Neuron (in vitro differentiated cells): ENCODE measurements around the gene DPF1.

Experiments
- H2AFZ ChIP-seq: one replicate; pipeline ENCODE4 v1.6.1; 2013; ENCODE audit warnings: low read depth, mild to moderate bottlenecking, inconsistent platforms, low read length, moderate library complexity
- H3K27me3 ChIP-seq: one replicate; pipeline ENCODE4 v1.6.1; 2013; ENCODE audit warnings: low read length; ENCODE audit not compliant: insufficient read depth
- H3K36me3 ChIP-seq: one replicate; pipeline ENCODE4 v1.6.1; 2013; ENCODE audit warnings: low read length; ENCODE audit not compliant: insufficient read depth
- H3K4me1 ChIP-seq: one replicate; pipeline ENCODE4 v1.6.1; 2013; ENCODE audit warnings: low read length; ENCODE audit not compliant: insufficient read depth
- H3K4me3 ChIP-seq: 2 replicates; pipeline ENCODE4 v1.5.1; 2013; ENCODE audit warnings: mild to moderate bottlenecking, low read length, moderate library complexity
- H3K9me3 ChIP-seq: one replicate; pipeline ENCODE4 v1.6.1; 2013; ENCODE audit warnings: low read length

The DPF1 gene

DNA sequence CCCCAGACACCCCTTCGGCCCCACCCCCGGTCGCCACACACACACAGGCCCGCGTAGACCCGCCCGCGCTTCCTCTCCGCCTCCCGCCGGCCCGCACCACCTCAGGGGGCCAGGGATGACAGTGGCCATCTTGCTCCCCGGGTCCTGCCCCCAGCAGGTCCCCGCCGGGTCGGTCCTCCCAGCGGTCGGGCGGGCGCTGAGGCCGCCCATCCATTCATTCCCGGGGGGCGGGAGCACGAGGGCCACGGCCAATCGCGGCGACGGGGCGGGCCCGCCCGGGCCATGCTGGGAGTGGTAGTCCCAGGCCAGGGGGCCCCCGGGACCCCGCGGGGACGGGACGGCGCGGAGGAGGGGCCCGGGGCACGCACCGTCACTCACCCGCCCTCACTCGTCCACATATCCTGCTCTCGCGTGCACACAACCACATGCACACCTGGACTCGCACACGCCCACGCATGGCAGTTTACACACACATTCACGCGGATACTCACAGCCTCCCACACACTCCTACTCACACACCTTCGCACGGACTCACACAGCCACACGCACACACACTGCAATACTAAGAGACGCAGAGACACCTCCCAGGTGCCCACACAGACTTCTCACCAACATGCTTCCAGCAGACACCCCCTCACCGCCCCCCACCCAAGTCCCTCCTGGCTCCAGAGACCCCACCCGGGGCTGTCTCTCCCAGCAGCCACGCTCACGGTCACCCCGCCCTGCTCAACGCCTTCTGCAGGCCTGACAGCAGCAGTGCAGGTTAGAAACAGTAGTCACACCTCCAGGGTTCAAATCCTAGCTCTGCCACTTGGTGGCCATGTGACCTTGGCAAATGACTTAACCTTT lies at the start of gene DPF1:
Gene DPF1 (minus strand): TSS at position 209 of the 849 bp plus-strand sequence. CDS start 80 bp downstream, at position 129.
- peaks cover 23% of the 10 kb centered on the region for H3K36me3 ChIP-seq
- H3K27me3 ChIP-seq, result no peaks in the 10 kb centered on the region
- no peak within 1 kb of the TSS for H2AFZ ChIP-seq
- no peaks in the 10 kb centered on the region for H3K9me3 ChIP-seq
- H3K4me1 ChIP-seq, result peaks cover 27% of the 10 kb centered on the region
- H3K4me3 ChIP-seq, result peak within 1 kb of the TSS; percentile 46

DNA sequence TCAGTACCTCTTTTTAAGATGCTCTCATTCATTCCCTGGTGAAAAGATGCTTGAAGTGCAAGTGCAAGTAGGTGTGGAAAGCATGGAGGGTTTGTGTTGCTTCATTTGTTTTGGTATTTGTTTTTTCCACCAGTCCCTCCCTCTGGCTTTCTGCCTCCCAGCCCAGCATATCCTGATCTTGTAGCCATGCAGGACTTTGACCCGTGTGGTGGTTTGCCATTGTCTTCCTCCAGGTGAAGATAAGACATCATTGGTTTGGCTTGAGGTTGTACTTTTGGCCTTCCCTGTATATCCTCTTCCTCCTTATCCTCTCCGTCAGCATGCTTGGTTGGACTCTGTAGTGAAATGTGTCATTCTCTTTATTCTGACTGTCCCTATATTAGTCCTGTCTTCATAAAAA lies 49.5 kb upstream of the DPF1 start:
- Histone ChIP-seq H3K4me1 (peaks cover 14% of the 10 kb centered on the region), H3K27me3 (no peaks in the 10 kb centered on the region), H3K9me3 (no peaks in the 10 kb centered on the region), H2AFZ (no peak overlapping the region), H3K4me3 (no peak overlapping the region), H3K36me3 (no peaks in the 10 kb centered on the region)

DNA sequence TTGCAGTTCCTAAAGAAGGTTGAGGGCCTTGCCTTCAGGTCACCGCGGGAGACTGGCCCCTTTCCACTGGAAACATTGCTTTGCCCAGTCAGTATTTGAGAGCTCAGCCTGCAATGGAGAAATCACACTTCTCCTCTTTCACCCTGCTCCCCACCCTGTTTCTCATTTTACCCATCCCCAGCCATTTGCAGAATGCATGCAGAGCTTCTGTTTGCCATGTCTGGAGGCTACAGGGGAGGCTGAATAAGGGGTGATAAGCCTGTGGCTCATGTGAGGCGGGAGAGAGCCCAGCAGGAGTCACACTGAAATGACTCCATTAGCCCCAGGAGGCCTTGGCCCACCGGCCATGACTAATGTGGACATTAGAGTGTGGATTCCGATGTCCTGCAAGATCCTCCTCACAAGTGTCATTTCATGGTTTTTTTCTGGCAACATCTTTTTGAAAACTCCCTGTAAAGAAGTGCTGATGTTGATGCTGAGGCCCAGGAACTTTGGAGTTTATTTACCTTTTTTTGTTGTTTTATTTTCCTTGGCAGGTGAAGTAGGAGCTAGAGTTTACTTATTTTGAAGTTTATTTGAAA lies 46.7 kb upstream of the DPF1 start:
- Histone ChIP-seq H3K9me3 (no peaks in the 10 kb centered on the region), H3K36me3 (no peaks in the 10 kb centered on the region), H3K4me1 (peaks cover 18% of the 10 kb centered on the region), H3K4me3 (no peak overlapping the region), H2AFZ (peak overlapping the region; percentile 26), H3K27me3 (peaks cover 12% of the 10 kb centered on the region)

DNA sequence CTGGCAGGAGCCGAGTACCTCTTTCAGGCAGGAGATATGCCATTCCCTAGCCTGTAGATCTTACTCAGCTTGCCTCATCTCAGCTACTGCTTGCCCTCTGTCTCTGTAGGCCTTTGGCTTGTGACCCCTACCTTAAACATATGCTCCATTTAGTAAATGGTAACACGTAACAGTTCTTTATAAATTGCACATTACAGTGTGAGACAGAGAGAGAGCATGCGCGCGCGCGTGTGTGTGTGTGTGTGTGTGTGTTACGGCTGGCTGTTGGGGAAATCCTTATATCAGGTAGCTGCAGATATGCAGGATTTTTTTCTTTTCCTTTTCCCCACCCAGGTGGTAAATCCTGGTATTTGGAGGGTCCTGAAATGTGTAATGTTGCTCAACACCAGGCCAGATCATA lies 44.5 kb upstream of the DPF1 start:
- H3K4me3 ChIP-seq, result no peak overlapping the region
- no peaks in the 10 kb centered on the region for H3K9me3 ChIP-seq
- no peaks in the 10 kb centered on the region for H3K36me3 ChIP-seq
- no peak overlapping the region for H2AFZ ChIP-seq
- H3K4me1 ChIP-seq, result peaks cover 27% of the 10 kb centered on the region
- peaks cover 31% of the 10 kb centered on the region for H3K27me3 ChIP-seq

DNA sequence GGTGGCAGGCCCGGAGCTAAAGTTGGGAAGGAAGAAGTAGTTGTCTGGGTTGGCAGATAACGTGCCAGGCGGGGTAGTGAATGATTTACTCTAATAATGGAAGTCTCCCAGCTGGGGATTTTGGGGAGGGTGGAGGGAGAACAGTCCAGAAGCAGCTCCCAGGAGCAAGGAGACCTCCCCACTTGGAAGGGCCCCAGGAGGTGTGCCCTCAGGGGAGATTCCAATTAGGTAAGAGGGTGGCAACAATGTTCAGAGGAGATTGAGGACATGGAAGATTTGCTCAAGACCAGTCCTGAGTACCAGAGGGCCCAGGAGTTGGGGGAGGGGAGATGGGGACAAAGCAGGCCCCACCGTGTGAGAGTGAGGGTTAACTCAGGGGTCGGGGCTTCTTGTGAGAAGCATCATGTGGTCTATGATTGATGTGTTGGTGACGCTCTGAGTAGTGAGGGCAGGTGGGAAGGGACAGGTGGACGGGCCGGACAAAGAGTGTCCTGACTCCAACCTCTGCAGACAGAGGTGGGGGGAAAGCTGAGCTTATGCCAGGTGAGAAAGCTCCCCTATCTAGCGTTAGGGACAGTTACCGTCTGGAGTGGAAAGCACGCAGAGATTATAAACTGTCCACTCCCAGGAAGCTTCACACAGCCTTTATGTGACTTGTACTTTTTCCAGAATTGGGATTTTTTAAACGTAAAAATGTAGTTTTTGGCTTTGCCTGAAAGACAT lies 43.9 kb upstream of the DPF1 start:
- Histone ChIP-seq H3K27me3 (peaks cover 32% of the 10 kb centered on the region), H3K4me1 (peaks cover 27% of the 10 kb centered on the region), H3K36me3 (no peaks in the 10 kb centered on the region), H2AFZ (no peak overlapping the region), H3K4me3 (no peak overlapping the region), H3K9me3 (no peaks in the 10 kb centered on the region)

DNA sequence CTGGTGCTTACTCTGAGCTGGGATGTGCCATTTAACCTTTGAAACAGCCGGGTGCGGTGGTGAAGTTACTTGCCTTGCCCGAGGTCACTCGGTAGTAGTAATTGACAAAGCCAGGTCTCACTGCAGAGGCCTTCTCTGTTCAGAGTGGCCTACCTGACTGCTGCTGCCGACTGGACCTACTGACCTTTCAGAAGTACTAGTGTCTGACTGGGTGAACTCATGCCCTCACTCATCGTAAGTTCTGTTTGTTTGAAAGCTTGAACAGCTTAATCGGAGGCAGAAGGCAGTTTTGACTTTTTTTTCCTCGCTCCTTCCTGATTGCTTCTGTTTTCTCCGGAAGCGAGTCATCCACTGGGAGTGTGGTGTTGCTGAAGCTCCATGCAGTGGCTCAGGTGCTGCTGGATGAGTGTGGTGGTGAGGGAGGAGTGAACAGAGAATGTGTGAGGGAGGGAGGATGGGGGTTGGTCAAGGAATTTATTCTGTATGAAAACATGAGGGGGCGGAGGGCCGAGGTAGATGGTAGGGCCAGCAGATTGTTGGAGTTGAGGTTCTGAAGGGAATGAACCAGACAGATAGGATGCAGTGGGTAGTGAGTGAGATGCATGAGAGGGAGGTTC lies 43.1 kb upstream of the DPF1 start:
- Histone ChIP-seq H3K4me3 (no peak overlapping the region), H3K36me3 (no peaks in the 10 kb centered on the region), H3K27me3 (peaks cover 35% of the 10 kb centered on the region), H2AFZ (no peak overlapping the region), H3K4me1 (peaks cover 30% of the 10 kb centered on the region), H3K9me3 (no peaks in the 10 kb centered on the region)

DNA sequence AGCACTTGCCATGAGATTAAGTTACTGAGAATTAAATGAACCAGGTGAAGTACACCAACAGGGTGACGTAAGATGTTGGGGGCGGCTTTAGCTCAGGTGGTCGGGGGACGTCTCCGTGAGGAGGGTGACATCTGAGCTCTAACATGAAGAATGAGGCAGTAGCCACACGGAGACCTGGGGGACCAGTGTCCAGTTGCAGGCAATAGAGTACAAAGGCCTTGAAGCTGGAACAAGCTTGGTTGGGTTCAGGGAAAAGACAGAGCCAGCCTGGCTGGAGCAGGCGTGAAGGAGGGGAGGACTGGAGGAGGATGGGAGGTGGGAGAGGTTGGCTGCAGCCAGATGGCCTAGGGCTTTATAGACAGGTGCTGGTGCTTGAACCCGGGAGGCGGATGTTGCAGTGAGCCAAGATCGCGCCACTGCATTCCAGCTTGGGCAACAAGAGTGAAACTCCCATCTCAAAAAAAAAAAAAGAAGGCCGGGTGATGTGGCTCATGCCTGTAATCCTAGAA lies 42.0 kb upstream of the DPF1 start:
- Histone ChIP-seq H3K9me3 (no peaks in the 10 kb centered on the region), H3K36me3 (no peaks in the 10 kb centered on the region), H2AFZ (no peak overlapping the region), H3K4me3 (no peak overlapping the region), H3K27me3 (peaks cover 35% of the 10 kb centered on the region), H3K4me1 (peaks cover 30% of the 10 kb centered on the region)

DNA sequence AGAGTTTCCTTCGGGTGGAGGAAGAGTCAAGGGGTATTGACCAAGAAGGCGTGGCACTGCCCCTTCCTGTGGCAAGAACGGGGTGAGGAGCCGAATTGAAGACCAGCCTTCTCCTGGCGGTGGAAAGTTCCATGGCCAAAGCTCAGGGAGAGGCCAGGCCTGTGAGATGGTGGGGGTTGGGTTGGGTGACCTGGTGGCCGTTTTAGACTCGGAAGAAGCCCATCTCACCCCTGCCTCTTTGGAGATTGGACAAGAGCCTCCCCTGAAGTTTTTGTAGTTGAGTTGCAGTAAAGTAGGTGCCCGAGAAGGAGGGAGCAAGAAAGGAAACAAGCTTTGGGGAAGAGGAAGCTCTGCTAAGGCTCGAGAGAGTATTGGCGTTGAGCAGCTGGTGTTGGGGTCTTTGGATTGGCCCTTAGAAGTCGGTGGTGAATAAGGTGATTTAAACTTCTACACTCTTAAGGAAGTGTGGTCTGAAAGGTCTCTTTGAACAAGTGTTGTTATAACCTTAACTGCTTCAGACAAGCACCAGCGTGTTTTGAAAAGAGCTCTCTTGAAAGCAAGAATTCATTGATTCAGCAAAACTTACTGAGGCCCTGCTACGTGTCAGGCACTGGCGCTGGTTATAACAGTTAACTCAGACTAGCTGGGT lies 41.3 kb upstream of the DPF1 start:
- H3K4me3 ChIP-seq, result no peak overlapping the region
- H3K27me3 ChIP-seq, result peaks cover 35% of the 10 kb centered on the region
- no peaks in the 10 kb centered on the region for H3K9me3 ChIP-seq

DNA sequence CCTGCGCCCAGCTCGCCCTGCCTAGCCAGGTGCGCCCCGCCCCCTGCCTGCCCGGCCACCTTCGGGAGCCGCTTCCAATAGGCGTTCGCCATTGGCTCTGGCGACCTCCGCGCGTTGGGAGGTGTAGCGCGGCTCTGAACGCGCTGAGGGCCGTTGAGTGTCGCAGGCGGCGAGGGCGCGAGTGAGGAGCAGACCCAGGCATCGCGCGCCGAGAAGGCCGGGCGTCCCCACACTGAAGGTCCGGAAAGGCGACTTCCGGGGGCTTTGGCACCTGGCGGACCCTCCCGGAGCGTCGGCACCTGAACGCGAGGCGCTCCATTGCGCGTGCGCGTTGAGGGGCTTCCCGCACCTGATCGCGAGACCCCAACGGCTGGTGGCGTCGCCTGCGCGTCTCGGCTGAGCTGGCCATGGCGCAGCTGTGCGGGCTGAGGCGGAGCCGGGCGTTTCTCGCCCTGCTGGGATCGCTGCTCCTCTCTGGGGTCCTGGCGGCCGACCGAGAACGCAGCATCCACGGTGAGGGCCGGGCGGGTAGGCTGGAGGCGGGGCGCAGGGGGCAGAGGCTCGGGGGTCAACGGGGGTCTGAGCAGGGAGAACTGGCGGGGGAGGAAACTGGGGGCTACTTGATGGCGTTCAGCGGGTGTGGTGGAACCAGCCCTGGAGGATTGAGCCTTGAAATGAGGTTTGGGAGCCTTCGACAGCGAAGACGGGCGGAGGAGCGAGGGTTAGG lies 40.6 kb upstream of the DPF1 start, which contains the start of gene SPINT2:
Gene SPINT2 (plus strand): TSS at position 88 of the 727 bp plus-strand sequence. CDS start 320 bp downstream, at position 408.
- peaks cover 27% of the 10 kb centered on the region for H3K4me1 ChIP-seq
- H3K9me3 ChIP-seq, result no peaks in the 10 kb centered on the region
- peak within 1 kb of the TSS; percentile 27 for H3K4me3 ChIP-seq
- H2AFZ ChIP-seq, result peak within 1 kb of the TSS; percentile 8
- H3K27me3 ChIP-seq, result peaks cover 35% of the 10 kb centered on the region
- no peaks in the 10 kb centered on the region for H3K36me3 ChIP-seq

More for the DNA sequence above, 41.3 kb upstream of the DPF1 start:
- H3K4me1 ChIP-seq, result peaks cover 27% of the 10 kb centered on the region
- no peaks in the 10 kb centered on the region for H3K36me3 ChIP-seq
- H2AFZ ChIP-seq, result no peak overlapping the region

DNA sequence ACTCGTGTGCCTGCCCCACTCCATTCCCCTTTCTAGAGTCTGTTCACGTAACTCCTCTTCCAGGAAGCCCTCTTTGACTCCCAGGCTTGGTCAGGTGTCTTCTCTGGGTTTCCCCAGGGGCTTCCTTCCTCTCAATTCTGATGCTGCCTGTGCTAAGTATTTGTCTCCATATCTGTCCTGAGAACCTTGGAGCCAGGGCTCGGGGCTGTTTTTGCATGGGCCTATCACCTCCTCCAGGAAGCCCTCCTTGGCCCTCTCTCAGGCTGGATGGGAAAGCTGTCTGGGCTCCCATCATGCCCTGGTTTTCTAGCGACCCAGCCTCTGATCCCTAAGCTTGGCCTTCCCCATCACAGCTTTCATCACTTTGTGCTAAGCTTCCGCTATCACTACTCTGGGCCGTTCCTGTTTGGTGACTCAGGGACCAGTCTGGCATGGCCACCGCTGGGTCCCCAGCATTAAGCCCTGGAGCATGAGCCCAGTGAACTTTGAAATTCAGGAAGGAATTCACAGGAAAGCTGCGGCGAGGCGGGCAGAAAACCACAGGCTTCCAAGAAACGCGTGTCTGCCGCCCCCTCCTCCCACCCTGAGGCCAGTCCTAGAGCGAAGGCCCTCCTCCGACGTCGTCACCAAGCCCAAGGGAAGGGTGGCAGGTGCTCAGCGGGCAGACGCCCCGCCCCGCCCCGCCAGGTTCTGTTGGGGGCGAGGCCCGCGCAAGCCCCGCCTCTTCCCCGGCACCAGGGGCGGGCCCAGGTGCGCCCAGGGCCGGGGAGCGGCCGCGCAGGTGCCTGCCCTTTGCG lies 39.9 kb upstream of the DPF1 start:
- peak overlapping the region; percentile 27 for H3K4me3 ChIP-seq
- peaks cover 35% of the 10 kb centered on the region for H3K27me3 ChIP-seq
- H3K9me3 ChIP-seq, result no peaks in the 10 kb centered on the region
- H3K36me3 ChIP-seq, result no peaks in the 10 kb centered on the region
- H3K4me1 ChIP-seq, result peaks cover 27% of the 10 kb centered on the region
- peak overlapping the region; percentile 8 for H2AFZ ChIP-seq

DNA sequence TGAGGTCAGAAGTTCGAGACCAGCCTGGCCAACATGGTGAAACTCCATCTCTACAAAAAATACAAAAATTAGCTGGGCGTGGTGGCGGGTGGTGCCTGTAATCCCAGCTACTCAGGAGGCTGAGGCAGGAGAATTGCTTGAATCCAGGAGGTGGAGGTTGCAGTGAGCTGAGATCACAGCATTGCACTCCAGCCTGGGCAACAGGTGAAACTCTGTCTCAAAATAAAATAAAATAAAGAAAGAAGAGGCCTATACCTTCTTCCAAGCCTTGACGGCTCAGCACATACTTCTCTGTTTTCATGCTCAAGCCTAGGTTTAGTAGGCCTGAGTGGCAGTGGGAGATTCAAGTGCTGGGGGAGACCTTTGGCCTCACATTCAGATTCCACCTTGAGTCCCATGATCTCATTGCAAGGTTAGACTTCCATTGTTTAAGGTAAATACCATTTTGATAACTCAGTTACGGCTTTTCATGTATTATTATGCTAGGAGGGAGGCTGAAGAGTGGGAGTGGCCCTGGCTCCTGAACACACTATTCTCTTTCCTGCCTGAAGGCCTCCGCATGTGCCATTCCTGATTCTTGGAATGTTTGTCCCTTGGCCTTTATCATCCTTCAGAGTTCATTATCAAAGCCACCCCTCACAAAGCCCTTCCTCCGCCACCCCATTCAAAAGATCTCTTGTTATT lies 38.7 kb upstream of the DPF1 start:
- peaks cover 35% of the 10 kb centered on the region for H3K27me3 ChIP-seq
- H2AFZ ChIP-seq, result no peak overlapping the region
- H3K9me3 ChIP-seq, result no peaks in the 10 kb centered on the region
- H3K36me3 ChIP-seq, result no peaks in the 10 kb centered on the region
- H3K4me1 ChIP-seq, result peaks cover 19% of the 10 kb centered on the region
- no peak overlapping the region for H3K4me3 ChIP-seq
